GM18526 (cell line): ENCODE data around the gene NUAK1.

Experiments used
- POLR2A ChIP-seq: IDR thresholded peaks from 3 replicates; pipeline ENCODE4 v1.6.1; 2011; ENCODE audit not compliant: insufficient read length; ENCODE audit errors: extremely low read depth

Gene NUAK1

GRCh38 chr12:106048676-106049075 lies 90.1 kb downstream of the NUAK1 start:
- TF ChIP-seq POLR2A: no peak

DNA sequence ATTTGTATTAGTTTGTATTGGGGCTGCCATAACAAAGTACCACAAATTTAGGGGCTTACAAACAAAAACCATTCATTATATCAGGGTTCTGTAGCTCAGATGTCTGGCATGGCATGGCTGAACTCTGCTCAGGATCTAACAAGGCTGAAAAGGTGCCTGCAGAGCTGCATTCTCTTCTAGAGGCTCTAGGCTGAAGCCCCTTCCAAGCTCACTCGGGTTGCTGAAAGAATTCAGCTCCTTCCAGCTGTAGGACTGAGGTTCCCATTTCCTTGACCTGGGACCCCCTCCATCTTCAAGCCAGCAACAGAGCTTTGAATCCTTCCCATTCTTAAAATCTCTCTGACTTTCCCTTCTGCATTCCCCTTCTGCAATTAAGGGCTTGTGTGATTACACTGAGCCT lies 90.7 kb downstream of the NUAK1 start:
- TF ChIP-seq POLR2A: no peak

DNA sequence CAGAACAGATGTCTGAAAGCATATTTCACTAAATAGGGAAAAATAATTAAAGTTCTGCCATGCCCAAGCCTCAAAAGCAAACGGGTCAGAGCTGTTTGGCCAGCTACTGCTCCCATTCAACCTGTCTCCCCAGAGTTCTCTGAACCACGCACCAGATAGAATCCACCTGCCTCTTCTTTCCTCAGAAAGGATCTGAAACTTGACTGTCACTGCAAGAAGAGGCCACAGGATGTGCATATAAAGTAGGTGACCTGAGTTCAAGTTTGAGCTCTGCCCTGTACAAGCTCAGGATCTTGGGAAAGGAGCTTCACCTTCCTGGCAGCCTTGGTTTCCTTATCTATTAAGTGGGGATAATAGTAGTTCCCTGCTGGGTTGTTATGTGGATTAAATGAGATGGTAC lies 91.8 kb downstream of the NUAK1 start:
- TF ChIP-seq POLR2A: no peak

DNA sequence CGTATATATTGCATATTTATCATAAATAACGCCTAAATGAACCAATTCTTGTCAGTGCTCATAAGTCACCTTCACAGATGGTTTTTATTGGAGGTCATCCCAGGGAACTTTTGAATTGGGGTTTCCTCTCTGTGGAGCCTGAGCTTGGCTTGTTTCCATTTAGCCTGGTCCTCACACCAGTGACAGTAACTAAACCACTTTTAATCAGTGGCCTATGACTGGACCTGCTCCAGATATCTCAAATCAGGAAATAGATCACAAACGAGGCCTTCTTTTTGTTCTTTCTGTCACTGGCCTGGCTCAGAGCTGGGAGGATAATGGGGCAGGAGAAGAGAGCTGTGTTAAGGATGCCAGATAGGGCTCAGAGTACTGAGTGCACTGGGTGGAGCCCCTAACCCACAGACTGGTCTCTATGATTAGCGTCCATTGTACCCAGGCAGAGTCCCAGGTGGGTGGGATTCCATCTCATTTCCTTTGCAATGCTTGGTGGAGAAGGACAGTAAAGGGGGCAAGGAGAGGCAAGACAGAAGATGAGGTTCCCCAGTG lies 92.4 kb downstream of the NUAK1 start:
- TF ChIP-seq POLR2A: no peak

DNA sequence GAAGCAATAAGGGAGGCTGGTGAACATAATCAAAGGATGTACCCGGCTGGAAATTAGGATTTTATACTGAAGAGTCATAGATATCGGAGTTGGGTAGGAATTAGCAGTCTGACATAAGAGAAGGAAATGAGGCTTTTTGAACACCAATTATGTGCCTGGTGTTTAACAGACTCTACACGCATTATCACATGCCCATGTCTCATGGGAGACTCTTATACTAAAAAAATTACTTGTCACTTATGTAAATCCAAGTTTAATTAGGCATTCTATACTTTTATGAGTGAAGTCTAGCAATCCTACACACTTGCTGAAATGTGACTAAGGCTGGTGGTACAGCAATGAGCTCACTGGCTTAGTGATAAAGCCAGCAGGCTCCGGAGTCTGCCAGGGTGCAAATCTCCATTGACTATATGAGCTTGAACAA lies 93.5 kb downstream of the NUAK1 start:
- no peak for TF ChIP-seq POLR2A

- TF ChIP-seq POLR2A: no peak
These were observed 94.0 kb downstream of the NUAK1 start for GRCh38 chr12:106044773-106045172.

DNA sequence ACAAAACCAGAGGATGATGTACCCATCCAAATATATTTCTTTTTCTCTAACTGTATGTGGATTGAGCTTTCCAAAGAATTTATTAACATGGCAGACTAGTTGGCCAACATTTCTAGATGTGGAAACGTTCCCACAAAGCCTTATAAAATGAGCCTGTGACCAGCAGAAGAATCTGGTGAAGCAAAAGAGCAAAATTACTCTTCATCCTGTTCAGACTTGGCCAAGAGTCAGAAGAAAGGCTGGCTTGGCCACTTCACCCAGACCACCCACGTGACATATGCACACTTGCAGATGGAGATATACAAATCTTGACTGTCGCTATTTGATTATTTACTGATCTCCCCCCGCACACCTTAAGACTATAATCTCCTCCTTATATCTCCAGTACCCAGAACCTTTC lies 96.7 kb downstream of the NUAK1 start:
- TF ChIP-seq POLR2A: no peak

DNA sequence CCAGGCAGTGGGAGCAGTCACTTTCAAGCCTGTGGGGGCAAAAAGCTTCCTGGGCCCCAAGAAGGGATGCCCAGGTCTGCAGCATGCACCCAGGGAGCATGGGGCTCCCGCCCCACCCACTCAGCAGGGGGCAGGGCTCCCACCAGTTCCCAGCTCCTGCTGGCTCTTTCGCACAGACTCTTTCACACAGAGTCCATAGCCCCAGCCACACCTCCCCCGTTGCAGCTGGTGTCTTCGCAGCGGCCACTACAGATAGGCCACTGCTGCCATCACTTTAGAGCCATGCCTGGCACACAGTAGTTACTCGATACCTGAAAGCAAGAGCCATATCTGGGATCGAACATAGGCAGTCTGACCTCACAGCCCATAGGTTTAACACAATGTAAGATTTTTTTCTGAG lies 98.2 kb downstream of the NUAK1 start:
- TF ChIP-seq POLR2A: no peak

- no peak for TF ChIP-seq POLR2A
These were observed 98.9 kb downstream of the NUAK1 start for GRCh38 chr12:106039646-106040404.

- no peak for TF ChIP-seq POLR2A
These were observed 99.5 kb downstream of the NUAK1 start for GRCh38 chr12:106039242-106039641.

GRCh38 chr12:106037524-106038298 lies 101.0 kb downstream of the NUAK1 start:
- no peak for TF ChIP-seq POLR2A

DNA sequence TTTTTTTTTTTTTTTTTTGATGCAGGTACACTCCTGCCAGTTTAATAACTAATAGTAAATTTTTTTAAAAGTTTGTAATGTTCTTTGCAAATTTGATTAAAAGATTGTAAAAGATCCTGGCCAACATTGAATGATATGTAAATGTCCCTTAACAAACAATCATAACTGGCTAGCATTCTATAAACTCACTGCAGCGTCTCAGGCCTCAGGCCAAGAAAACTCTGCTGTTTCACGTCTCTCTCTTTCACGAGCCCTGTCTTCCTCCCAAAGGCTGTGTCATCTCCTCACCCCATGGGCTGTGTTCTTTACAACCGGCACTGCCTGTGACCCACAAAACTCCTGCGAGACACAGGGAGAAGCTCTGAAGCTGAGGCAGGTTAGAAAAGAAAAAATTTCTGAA lies 103.3 kb downstream of the NUAK1 start:
- TF ChIP-seq POLR2A: no peak

- TF ChIP-seq POLR2A: no peak
These were observed 104.4 kb downstream of the NUAK1 start for GRCh38 chr12:106034316-106034715.

DNA sequence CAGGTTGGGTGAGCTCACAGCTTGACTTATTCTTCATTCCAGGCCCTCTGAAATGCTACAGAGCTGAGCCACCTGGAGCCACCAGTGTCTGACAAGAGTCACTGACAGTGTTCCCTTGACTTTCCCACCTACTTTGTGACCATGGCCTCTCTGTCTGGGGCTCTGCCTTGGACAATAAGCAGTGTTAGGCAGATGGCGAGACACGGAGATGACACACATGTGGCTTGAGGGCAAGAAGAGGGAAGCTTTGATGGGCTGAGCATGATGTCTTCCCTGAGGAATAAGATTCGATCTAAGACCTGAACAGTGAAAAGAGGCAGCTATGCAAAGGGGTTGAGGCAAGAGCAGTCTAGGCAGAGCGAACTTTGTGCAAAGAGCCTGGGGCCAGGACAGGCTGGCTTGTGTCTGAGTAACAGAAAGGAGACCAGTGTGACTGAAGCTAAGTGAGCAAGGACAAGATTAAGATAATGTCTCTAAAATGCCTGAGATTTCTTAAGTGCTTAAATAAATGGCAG lies 105.5 kb downstream of the NUAK1 start:
- TF ChIP-seq POLR2A: no peak

- TF ChIP-seq POLR2A: no peak
These were observed 106.2 kb downstream of the NUAK1 start for GRCh38 chr12:106032623-106032925.
